OCI-LY3 (cell line): ENCODE data around the gene TSC22D3.

ENCODE experiments used
- H2AFZ ChIP-seq: fragments of 200-600, 300-600 bp; shearing (Covaris generic); 2 replicates; pipeline ENCODE4 v1.6.0; 2014; ENCODE audit warnings: antibody characterized with exemption, low read depth, low read length
- H3K27ac ChIP-seq: fragments of 200-600, 300-600 bp; sonication (generic); 2 replicates; pipeline ENCODE4 v1.5.1; 2014; ENCODE audit warnings: mild to moderate bottlenecking, low read length, moderate library complexity, mixed read lengths
- H3K27me3 ChIP-seq: fragments of 200-600, 300-600 bp; sonication (generic); 2 replicates; pipeline ENCODE4 v1.6.1; 2014; ENCODE audit warnings: low read depth, low read length, mixed read lengths
- H3K36me3 ChIP-seq: fragments of 200-600, 300-600 bp; sonication (generic); replicated peaks from 2 replicates; pipeline ENCODE3; 2014; ENCODE audit warnings: low read depth, low read length, mixed read lengths
- H3K4me1 ChIP-seq: fragments of 300-600, 200-600 bp; sonication (generic); 2 replicates; pipeline ENCODE4 v1.6.1; 2014; ENCODE audit warnings: low read length, mixed read lengths
- H3K4me2 ChIP-seq: fragments of 200-600, 300-600 bp; sonication (generic); 2 replicates; pipeline ENCODE4 v1.6.1; 2014; ENCODE audit warnings: low read length, mixed read lengths
- H3K4me3 ChIP-seq: fragments of 300-600, 200-600 bp; sonication (generic); 2 replicates; pipeline ENCODE4 v1.5.1; 2014; ENCODE audit warnings: antibody characterized with exemption, mild to moderate bottlenecking, low read length, moderate library complexity
- H3K79me2 ChIP-seq: fragments of 300-600, 200-600 bp; shearing (Covaris generic); 2 replicates; pipeline ENCODE4 v1.6.1; 2014; ENCODE audit warnings: mild to moderate bottlenecking, low read length, mixed read lengths
- H3K9ac ChIP-seq: fragments of 300-600, 200-600 bp; shearing (Covaris generic); 2 replicates; pipeline ENCODE4 v1.6.0; 2014; ENCODE audit warnings: mild to moderate bottlenecking, low read length, moderate library complexity
- H3K9me3 ChIP-seq: fragments of 200-600, 300-600 bp; shearing (Covaris generic); 2 replicates; pipeline ENCODE4 v1.6.1; 2014; ENCODE audit warnings: low read length, mixed read lengths; ENCODE audit not compliant: insufficient read depth
- H4K20me1 ChIP-seq: fragments of 200-600, 300-600 bp; sonication (generic); 2 replicates; pipeline ENCODE4 v1.6.1; 2016; ENCODE audit warnings: low read length, mixed read lengths; ENCODE audit not compliant: insufficient read depth
- EZH2phosphoT487 ChIP-seq: fragments of 200-600 bp; shearing (Covaris generic); IDR thresholded peaks from 2 replicates; pipeline ENCODE4 v1.6.1; 2018; ENCODE audit warnings: antibody characterized with exemption, mixed run types, low read depth
- TF ChIP-seq, protein P1 (sequence below): fragments of 200-600, 300-600 bp; sonication (generic); IDR thresholded peaks from 2 replicates; pipeline ENCODE4 v1.5.1; 2014; ENCODE audit warnings: antibody characterized with exemption, low read length, low read depth

The TSC22D3 gene

GRCh38 chrX:107715331-107716117 lies 60.1 kb downstream of the TSC22D3 start:
- H3K36me3 ChIP-seq, result no peaks in the 10 kb centered on the region
- peak overlapping the region; percentile 92 for H3K4me2 ChIP-seq
- H2AFZ ChIP-seq, result peak overlapping the region; percentile 30; the same call in 1 of the 2 replicates
- peak overlapping the region; percentile 58 for H3K9ac ChIP-seq
- no peaks in the 10 kb centered on the region for H4K20me1 ChIP-seq
- H3K9me3 ChIP-seq, result no peaks in the 10 kb centered on the region
- H3K4me1 ChIP-seq, result peaks cover 28% of the 10 kb centered on the region
- H3K27ac ChIP-seq, result no peak overlapping the region
- H3K4me3 ChIP-seq, result peak overlapping the region; percentile 83
- H3K27me3 ChIP-seq, result 0 out of 2 replicates have a peak, but pooled peaks cover 2% of the 10 kb centered on the region
- no peak for TF ChIP-seq EZH2phosphoT487
- H3K79me2 ChIP-seq, result no peaks in the 10 kb centered on the region

- Histone ChIP-seq H3K4me3 (no peak overlapping the region), H3K27ac (no peak overlapping the region), H3K79me2 (no peaks in the 10 kb centered on the region), H3K4me2 (no peak overlapping the region), H3K36me3 (no peaks in the 10 kb centered on the region), H3K9me3 (no peaks in the 10 kb centered on the region), H4K20me1 (no peaks in the 10 kb centered on the region), H3K4me1 (peaks cover 30% of the 10 kb centered on the region), H2AFZ (no peak overlapping the region), H3K27me3 (no peaks in the 10 kb centered on the region), H3K9ac (no peak overlapping the region)
- no peak for TF ChIP-seq EZH2phosphoT487
- TF ChIP-seq, protein P1, sequence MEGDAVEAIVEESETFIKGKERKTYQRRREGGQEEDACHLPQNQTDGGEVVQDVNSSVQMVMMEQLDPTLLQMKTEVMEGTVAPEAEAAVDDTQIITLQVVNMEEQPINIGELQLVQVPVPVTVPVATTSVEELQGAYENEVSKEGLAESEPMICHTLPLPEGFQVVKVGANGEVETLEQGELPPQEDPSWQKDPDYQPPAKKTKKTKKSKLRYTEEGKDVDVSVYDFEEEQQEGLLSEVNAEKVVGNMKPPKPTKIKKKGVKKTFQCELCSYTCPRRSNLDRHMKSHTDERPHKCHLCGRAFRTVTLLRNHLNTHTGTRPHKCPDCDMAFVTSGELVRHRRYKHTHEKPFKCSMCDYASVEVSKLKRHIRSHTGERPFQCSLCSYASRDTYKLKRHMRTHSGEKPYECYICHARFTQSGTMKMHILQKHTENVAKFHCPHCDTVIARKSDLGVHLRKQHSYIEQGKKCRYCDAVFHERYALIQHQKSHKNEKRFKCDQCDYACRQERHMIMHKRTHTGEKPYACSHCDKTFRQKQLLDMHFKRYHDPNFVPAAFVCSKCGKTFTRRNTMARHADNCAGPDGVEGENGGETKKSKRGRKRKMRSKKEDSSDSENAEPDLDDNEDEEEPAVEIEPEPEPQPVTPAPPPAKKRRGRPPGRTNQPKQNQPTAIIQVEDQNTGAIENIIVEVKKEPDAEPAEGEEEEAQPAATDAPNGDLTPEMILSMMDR, result no peak
Measured at GRCh38 chrX:107714206-107714891, 61.2 kb downstream of the TSC22D3 start.

- no peak overlapping the region for H3K27ac ChIP-seq
- no peak overlapping the region for H2AFZ ChIP-seq
- H3K27me3 ChIP-seq, result no peaks in the 10 kb centered on the region
- no peak overlapping the region for H3K4me3 ChIP-seq
- no peaks in the 10 kb centered on the region for H4K20me1 ChIP-seq
- H3K4me2 ChIP-seq, result no peak overlapping the region
- no peak overlapping the region for H3K9ac ChIP-seq
- H3K9me3 ChIP-seq, result no peaks in the 10 kb centered on the region
- H3K4me1 ChIP-seq, result peaks cover 30% of the 10 kb centered on the region
- H3K79me2 ChIP-seq, result no peaks in the 10 kb centered on the region
- TF ChIP-seq EZH2phosphoT487, result no peak
- TF ChIP-seq, protein P1, result no peak
- H3K36me3 ChIP-seq, result no peaks in the 10 kb centered on the region
Measured at GRCh38 chrX:107713543-107714205, 61.9 kb downstream of the TSC22D3 start.

GRCh38 chrX:107713203-107713542 lies 62.4 kb downstream of the TSC22D3 start:
- Histone ChIP-seq H3K4me3 (no peak overlapping the region), H3K79me2 (no peaks in the 10 kb centered on the region)
- no peak for TF ChIP-seq EZH2phosphoT487
- TF ChIP-seq, protein P1, result no peak

More at GRCh38 chrX:107713203-107713542, 62.4 kb downstream of the TSC22D3 start:
- Histone ChIP-seq H3K4me1 (peaks cover 26% of the 10 kb centered on the region), H3K27ac (no peak overlapping the region), H3K36me3 (no peaks in the 10 kb centered on the region), H3K9me3 (no peaks in the 10 kb centered on the region), H3K9ac (no peak overlapping the region), H3K27me3 (no peaks in the 10 kb centered on the region), H2AFZ (no peak overlapping the region), H3K4me2 (no peak overlapping the region), H4K20me1 (no peaks in the 10 kb centered on the region)
